Measurements from ENCODE around the gene BYSL.
A peak's percentile ranks its signal among the peaks of the same experiment; 100 is the strongest.

Gene BYSL

GRCh38 chr6:41917528-41917927 lies 3.8 kb upstream of the BYSL start:
- Histone ChIP-seq H3K79me1 (ENCODE audit: low read length) (peaks cover 6% of the 10 kb centered on the region), H2BK5ac (ENCODE audit: low read depth, low read length, poor library complexity) (no peak overlapping the region), H3K4ac (ENCODE audit: low read depth, low read length) (no peak overlapping the region), H3K36me3 (ENCODE audit: control insufficient read depth in 1 of 2, insufficient read depth in 2 of 2, low read length in 2 of 2) (peaks cover 16 to 24% of the 10 kb centered on the region in 2 experiments), H3K14ac (ENCODE audit: low read length) (no peak overlapping the region), H2BK12ac (ENCODE audit: low read length) (no peak overlapping the region), H4K8ac (ENCODE audit: low read depth, low read length) (no peak overlapping the region), H3K79me2 (ENCODE audit: control insufficient read depth, insufficient read depth, low read length, poor library complexity) (peaks cover 8% of the 10 kb centered on the region), H3K23ac (ENCODE audit: low read length) (no peak overlapping the region), H3K4me3 (ENCODE audit: low read depth, low read length) (no peak overlapping the region), H3K9me3 (ENCODE audit: insufficient read depth, low read depth, low read length) (no peaks in the 10 kb centered on the region), H4K91ac (ENCODE audit: low read depth, low read length) (no peak overlapping the region), H3K9ac (ENCODE audit: low read length) (no peak overlapping the region), H3K27me3 (ENCODE audit: insufficient read depth, low read length) (no peaks in the 10 kb centered on the region), H2AK5ac (ENCODE audit: low read length) (no peak overlapping the region), H4K12ac (ENCODE audit: low read depth, low read length) (no peak overlapping the region), H3K4me2 (ENCODE audit: low read length) (no peak overlapping the region), H3K18ac (ENCODE audit: low read length) (no peak overlapping the region), H3K27ac (ENCODE audit: low read depth, low read length) (no peak overlapping the region), H2BK120ac (ENCODE audit: insufficient read depth, low read length, poor library complexity) (no peak overlapping the region), H3K4me1 (ENCODE audit: control insufficient read depth in 1 of 2, insufficient read depth in 2 of 2, low read length in 2 of 2) (peaks cover 2 to 9% of the 10 kb centered on the region in 2 experiments), H2AFZ (ENCODE audit: insufficient read depth, low read length, poor library complexity) (no peak overlapping the region)
- no CpG with 5 or more reads among the region's 4 CpGs for WGBS (ENCODE audit: extremely low coverage, insufficient coverage, insufficient read length)
- peak; percentile 19 to 77 for DNase-seq

GRCh38 chr6:41921712-41921998 lies 356 bp downstream of the BYSL start:
- Histone ChIP-seq H2AK5ac (ENCODE audit: low read length) (peak overlapping the region; percentile 90), H3K14ac (ENCODE audit: low read length) (peak overlapping the region; percentile 85), H3K79me1 (ENCODE audit: low read length) (peaks cover 6% of the 10 kb centered on the region), H2BK120ac (ENCODE audit: insufficient read depth, low read length, poor library complexity) (peak overlapping the region; percentile 77), H3K4me1 (ENCODE audit: control insufficient read depth in 1 of 2, insufficient read depth in 2 of 2, low read length in 2 of 2) (peaks cover 2 to 9% of the 10 kb centered on the region in 2 experiments), H4K8ac (ENCODE audit: low read depth, low read length) (peak overlapping the region; percentile 93), H2AFZ (ENCODE audit: insufficient read depth, low read length, poor library complexity) (peak overlapping the region; percentile 85), H3K4ac (ENCODE audit: low read depth, low read length) (peak overlapping the region; percentile 98), H2BK12ac (ENCODE audit: low read length) (no peak overlapping the region), H4K12ac (ENCODE audit: low read depth, low read length) (peak overlapping the region; percentile 65), H3K9ac (ENCODE audit: low read length) (peak overlapping the region; percentile 92), H3K27ac (ENCODE audit: low read depth, low read length) (peak overlapping the region; percentile 89), H3K27me3 (ENCODE audit: insufficient read depth, low read length) (no peaks in the 10 kb centered on the region), H3K4me2 (ENCODE audit: low read length) (peak overlapping the region; percentile 80), H3K4me3 (ENCODE audit: low read depth, low read length) (peak overlapping the region; percentile 93), H3K23ac (ENCODE audit: low read length) (no peak overlapping the region), H3K18ac (ENCODE audit: low read length) (peak overlapping the region; percentile 82), H3K9me3 (ENCODE audit: insufficient read depth, low read depth, low read length) (no peaks in the 10 kb centered on the region), H2BK5ac (ENCODE audit: low read depth, low read length, poor library complexity) (peak overlapping the region; percentile 77), H3K36me3 (ENCODE audit: control insufficient read depth in 1 of 2, insufficient read depth in 2 of 2, low read length in 2 of 2) (peaks cover 6 to 9% of the 10 kb centered on the region in 2 experiments), H3K79me2 (ENCODE audit: control insufficient read depth, insufficient read depth, low read length, poor library complexity) (peaks cover 10% of the 10 kb centered on the region), H4K91ac (ENCODE audit: low read depth, low read length) (peak overlapping the region; percentile 80)
- DNase-seq: no peak
- no CpG with 5 or more reads among the region's 20 CpGs for WGBS (ENCODE audit: extremely low coverage, insufficient coverage, insufficient read length)

GRCh38 chr6:41922154-41922553 lies 855 bp downstream of the BYSL start:
- Histone ChIP-seq H3K79me1 (ENCODE audit: low read length) (peaks cover 6% of the 10 kb centered on the region), H2AK5ac (ENCODE audit: low read length) (no peak overlapping the region), H3K4ac (ENCODE audit: low read depth, low read length) (peak overlapping the region; percentile 98), H3K36me3 (ENCODE audit: control insufficient read depth in 1 of 2, insufficient read depth in 2 of 2, low read length in 2 of 2) (peaks cover 6 to 9% of the 10 kb centered on the region in 2 experiments), H4K12ac (ENCODE audit: low read depth, low read length) (no peak overlapping the region), H4K91ac (ENCODE audit: low read depth, low read length) (no peak overlapping the region), H3K27me3 (ENCODE audit: insufficient read depth, low read length) (no peaks in the 10 kb centered on the region), H2BK120ac (ENCODE audit: insufficient read depth, low read length, poor library complexity) (no peak overlapping the region), H3K18ac (ENCODE audit: low read length) (no peak overlapping the region), H3K4me1 (ENCODE audit: control insufficient read depth in 1 of 2, insufficient read depth in 2 of 2, low read length in 2 of 2) (peaks cover 2 to 9% of the 10 kb centered on the region in 2 experiments), H3K23ac (ENCODE audit: low read length) (no peak overlapping the region), H2AFZ (ENCODE audit: insufficient read depth, low read length, poor library complexity) (no peak overlapping the region), H3K27ac (ENCODE audit: low read depth, low read length) (no peak overlapping the region), H2BK5ac (ENCODE audit: low read depth, low read length, poor library complexity) (no peak overlapping the region), H3K4me3 (ENCODE audit: low read depth, low read length) (peak overlapping the region; percentile 93), H3K14ac (ENCODE audit: low read length) (no peak overlapping the region), H4K8ac (ENCODE audit: low read depth, low read length) (no peak overlapping the region), H3K79me2 (ENCODE audit: control insufficient read depth, insufficient read depth, low read length, poor library complexity) (peaks cover 10% of the 10 kb centered on the region), H3K9me3 (ENCODE audit: insufficient read depth, low read depth, low read length) (no peaks in the 10 kb centered on the region), H2BK12ac (ENCODE audit: low read length) (no peak overlapping the region), H3K9ac (ENCODE audit: low read length) (peak overlapping the region; percentile 92), H3K4me2 (ENCODE audit: low read length) (peak overlapping the region; percentile 80)
- no peak for DNase-seq
- WGBS (ENCODE audit: extremely low coverage, insufficient coverage, insufficient read length): no CpG with 5 or more reads among the region's 7 CpGs

GRCh38 chr6:41927253-41927652 lies 6.0 kb downstream of the BYSL start:
- Histone ChIP-seq H2AK5ac (ENCODE audit: low read length) (no peak overlapping the region), H2BK120ac (ENCODE audit: insufficient read depth, low read length, poor library complexity) (no peak overlapping the region)
- no CpG with 5 or more reads among the region's 6 CpGs for WGBS (ENCODE audit: extremely low coverage, insufficient coverage, insufficient read length)

More at GRCh38 chr6:41927253-41927652, 6.0 kb downstream of the BYSL start:
- Histone ChIP-seq H4K91ac (ENCODE audit: low read depth, low read length) (no peak overlapping the region), H2BK5ac (ENCODE audit: low read depth, low read length, poor library complexity) (no peak overlapping the region), H2BK12ac (ENCODE audit: low read length) (no peak overlapping the region), H3K18ac (ENCODE audit: low read length) (no peak overlapping the region), H3K27ac (ENCODE audit: low read depth, low read length) (no peak overlapping the region), H4K12ac (ENCODE audit: low read depth, low read length) (no peak overlapping the region), H3K14ac (ENCODE audit: low read length) (no peak overlapping the region), H3K79me1 (ENCODE audit: low read length) (no peaks in the 10 kb centered on the region), H4K8ac (ENCODE audit: low read depth, low read length) (no peak overlapping the region), H3K79me2 (ENCODE audit: control insufficient read depth, insufficient read depth, low read length, poor library complexity) (peaks cover 2% of the 10 kb centered on the region), H3K4me2 (ENCODE audit: low read length) (no peak overlapping the region), H3K4ac (ENCODE audit: low read depth, low read length) (no peak overlapping the region), H3K23ac (ENCODE audit: low read length) (no peak overlapping the region), H2AFZ (ENCODE audit: insufficient read depth, low read length, poor library complexity) (no peak overlapping the region), H3K4me1 (ENCODE audit: control insufficient read depth in 1 of 2, insufficient read depth in 2 of 2, low read length in 2 of 2) (peaks cover 0 to 2% of the 10 kb centered on the region in 2 experiments), H3K9me3 (ENCODE audit: insufficient read depth, low read depth, low read length) (no peaks in the 10 kb centered on the region), H3K36me3 (ENCODE audit: control insufficient read depth in 1 of 2, insufficient read depth in 2 of 2, low read length in 2 of 2) (peaks cover 38 to 56% of the 10 kb centered on the region in 2 experiments), H3K4me3 (ENCODE audit: low read depth, low read length) (no peak overlapping the region), H3K9ac (ENCODE audit: low read length) (no peak overlapping the region), H3K27me3 (ENCODE audit: insufficient read depth, low read length) (no peaks in the 10 kb centered on the region)
- no peak for DNase-seq

Measured in trophoblast cell (in vitro differentiated cells and primary cell).